Measurements from ENCODE around the gene AQP2.

The AQP2 gene

DNA sequence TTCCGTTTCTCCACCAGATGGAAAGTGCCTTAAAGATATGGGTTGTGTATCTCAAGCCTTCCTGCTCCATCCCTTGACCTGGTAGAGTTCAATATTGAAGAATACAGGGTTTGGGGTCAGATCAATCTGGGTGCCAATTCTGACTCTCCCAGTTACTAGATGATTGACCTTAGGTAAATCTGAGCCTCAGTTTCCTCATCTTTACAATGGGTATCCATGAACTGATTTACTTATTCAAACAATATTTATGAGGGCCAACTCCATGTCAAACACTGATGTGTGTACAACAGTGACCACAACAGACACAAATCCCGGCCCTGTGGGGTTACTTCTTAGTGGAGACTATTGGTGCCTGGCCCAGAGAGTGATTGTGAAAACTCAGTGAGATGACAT, 39.3 kb upstream of the AQP2 start:
- Histone ChIP-seq H3K9ac (no peak overlapping the region), H3K27me3 (ENCODE audit: insufficient read depth, low read depth) (no peaks in the 10 kb centered on the region), H3K4me1 (ENCODE audit: low read depth, poor library complexity, severe bottlenecking) (no peaks in the 10 kb centered on the region), H3K27ac (no peak overlapping the region), H3K4me2 (no peak overlapping the region), H2AFZ (ENCODE audit: low read depth) (no peak overlapping the region), H3K79me2 (ENCODE audit: insufficient read depth, low read depth) (no peaks in the 10 kb centered on the region), H3K36me3 (ENCODE audit: insufficient read depth) (no peaks in the 10 kb centered on the region), H4K20me1 (ENCODE audit: insufficient read depth) (no peaks in the 10 kb centered on the region), H3K4me3 (IDR thresholded peaks at IDR 0.05; ENCODE audit: insufficient read depth, low read depth, low read length) (no peak overlapping the region)
- TF ChIP-seq, protein P1, sequence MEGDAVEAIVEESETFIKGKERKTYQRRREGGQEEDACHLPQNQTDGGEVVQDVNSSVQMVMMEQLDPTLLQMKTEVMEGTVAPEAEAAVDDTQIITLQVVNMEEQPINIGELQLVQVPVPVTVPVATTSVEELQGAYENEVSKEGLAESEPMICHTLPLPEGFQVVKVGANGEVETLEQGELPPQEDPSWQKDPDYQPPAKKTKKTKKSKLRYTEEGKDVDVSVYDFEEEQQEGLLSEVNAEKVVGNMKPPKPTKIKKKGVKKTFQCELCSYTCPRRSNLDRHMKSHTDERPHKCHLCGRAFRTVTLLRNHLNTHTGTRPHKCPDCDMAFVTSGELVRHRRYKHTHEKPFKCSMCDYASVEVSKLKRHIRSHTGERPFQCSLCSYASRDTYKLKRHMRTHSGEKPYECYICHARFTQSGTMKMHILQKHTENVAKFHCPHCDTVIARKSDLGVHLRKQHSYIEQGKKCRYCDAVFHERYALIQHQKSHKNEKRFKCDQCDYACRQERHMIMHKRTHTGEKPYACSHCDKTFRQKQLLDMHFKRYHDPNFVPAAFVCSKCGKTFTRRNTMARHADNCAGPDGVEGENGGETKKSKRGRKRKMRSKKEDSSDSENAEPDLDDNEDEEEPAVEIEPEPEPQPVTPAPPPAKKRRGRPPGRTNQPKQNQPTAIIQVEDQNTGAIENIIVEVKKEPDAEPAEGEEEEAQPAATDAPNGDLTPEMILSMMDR (conservative IDR thresholded peaks at IDR 0.05; ENCODE audit: low read depth, low read length), result no peak

DNA sequence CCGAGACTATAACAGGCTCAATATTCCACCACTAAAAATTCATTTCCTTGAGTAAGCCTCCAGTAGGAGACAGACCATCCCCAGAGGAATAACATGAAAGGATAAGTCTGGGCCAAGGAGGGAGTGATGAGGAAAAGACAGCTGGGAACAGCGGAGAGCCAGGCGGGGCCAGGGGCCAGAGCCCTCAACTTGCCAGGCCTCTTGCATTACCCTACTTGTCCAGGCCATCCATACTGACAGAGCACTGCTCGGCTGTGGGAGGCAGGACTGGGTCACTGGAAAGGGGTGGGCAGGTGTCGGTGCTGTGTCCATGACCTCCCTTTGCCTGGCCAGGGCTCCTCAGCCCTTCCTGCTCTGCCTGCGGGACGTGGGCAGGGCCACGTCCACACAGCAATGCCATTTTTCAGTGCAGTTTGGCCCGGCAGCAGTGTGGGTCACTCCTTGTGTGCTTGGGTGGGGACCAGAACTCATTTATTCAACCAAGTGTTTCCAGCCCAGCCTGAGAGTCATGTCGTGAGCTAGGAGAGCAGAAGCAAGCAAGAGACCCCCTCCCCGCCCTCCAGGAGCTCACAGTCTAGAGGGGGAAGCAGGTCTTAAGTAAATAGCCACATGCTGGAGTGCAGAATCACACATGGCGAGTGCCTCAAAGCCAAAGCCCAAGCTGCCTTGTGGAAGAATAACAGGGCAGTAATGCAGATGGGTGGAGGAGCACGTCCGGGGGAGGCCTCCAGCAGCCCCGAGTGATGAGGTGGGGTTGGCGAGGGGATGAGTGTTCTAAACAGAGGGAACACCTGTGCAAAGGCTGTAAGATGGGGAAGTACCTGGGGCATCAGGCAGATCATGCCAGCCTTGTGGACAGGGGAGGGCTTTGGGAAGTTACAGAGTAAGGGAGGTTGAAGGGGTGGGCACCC, 37.9 kb upstream of the AQP2 start:
- Histone ChIP-seq H3K9ac (no peak overlapping the region), H3K36me3 (ENCODE audit: insufficient read depth) (no peaks in the 10 kb centered on the region), H3K4me1 (ENCODE audit: low read depth, poor library complexity, severe bottlenecking) (no peaks in the 10 kb centered on the region), H4K20me1 (ENCODE audit: insufficient read depth) (no peaks in the 10 kb centered on the region), H3K27ac (no peak overlapping the region), H3K4me3 (IDR thresholded peaks at IDR 0.05; ENCODE audit: insufficient read depth, low read depth, low read length) (no peak overlapping the region), H3K27me3 (ENCODE audit: insufficient read depth, low read depth) (no peaks in the 10 kb centered on the region), H3K4me2 (no peak overlapping the region), H2AFZ (ENCODE audit: low read depth) (no peak overlapping the region), H3K79me2 (ENCODE audit: insufficient read depth, low read depth) (no peaks in the 10 kb centered on the region)
- TF ChIP-seq, protein P1 (conservative IDR thresholded peaks at IDR 0.05; ENCODE audit: low read depth, low read length), result no peak

- no peak overlapping the region for H2AFZ ChIP-seq (ENCODE audit: low read depth)
- H3K27me3 ChIP-seq (ENCODE audit: insufficient read depth, low read depth), result no peaks in the 10 kb centered on the region
- H3K4me2 ChIP-seq, result no peak overlapping the region
- H3K36me3 ChIP-seq (ENCODE audit: insufficient read depth), result no peaks in the 10 kb centered on the region
- H3K79me2 ChIP-seq (ENCODE audit: insufficient read depth, low read depth), result no peaks in the 10 kb centered on the region
- no peak overlapping the region for H3K9ac ChIP-seq
- TF ChIP-seq, protein P1 (conservative IDR thresholded peaks at IDR 0.05; ENCODE audit: low read depth, low read length), result no peak
- no peak overlapping the region for H3K4me3 ChIP-seq (IDR thresholded peaks at IDR 0.05; ENCODE audit: insufficient read depth, low read depth, low read length)
- H3K27ac ChIP-seq, result no peak overlapping the region
- H4K20me1 ChIP-seq (ENCODE audit: insufficient read depth), result no peaks in the 10 kb centered on the region
- no peaks in the 10 kb centered on the region for H3K4me1 ChIP-seq (ENCODE audit: low read depth, poor library complexity, severe bottlenecking)
These were observed 34.2 kb upstream of the AQP2 start for GRCh38 chr12:49916129-49916919.

- H3K4me1 ChIP-seq (ENCODE audit: low read depth, poor library complexity, severe bottlenecking), result no peaks in the 10 kb centered on the region
- no peaks in the 10 kb centered on the region for H4K20me1 ChIP-seq (ENCODE audit: insufficient read depth)
- TF ChIP-seq, protein P1 (conservative IDR thresholded peaks at IDR 0.05; ENCODE audit: low read depth, low read length), result no peak
- no peak overlapping the region for H3K9ac ChIP-seq
- H3K4me3 ChIP-seq (IDR thresholded peaks at IDR 0.05; ENCODE audit: insufficient read depth, low read depth, low read length), result no peak overlapping the region
- H2AFZ ChIP-seq (ENCODE audit: low read depth), result no peak overlapping the region
- H3K27ac ChIP-seq, result no peak overlapping the region
- no peaks in the 10 kb centered on the region for H3K27me3 ChIP-seq (ENCODE audit: insufficient read depth, low read depth)
- H3K4me2 ChIP-seq, result no peak overlapping the region
- no peaks in the 10 kb centered on the region for H3K79me2 ChIP-seq (ENCODE audit: insufficient read depth, low read depth)
- no peaks in the 10 kb centered on the region for H3K36me3 ChIP-seq (ENCODE audit: insufficient read depth)
These were observed 33.3 kb upstream of the AQP2 start for GRCh38 chr12:49917166-49917787.
